ENCODE measurements around the gene MBNL2.

- no peak for TF ChIP-seq CTCF (IDR thresholded peaks at IDR 0.05; ENCODE audit: low read length)
- TF ChIP-seq EZH2 (optimal IDR thresholded peaks at IDR 0.05; ENCODE audit: low read depth, low read length): no peak
These were observed 53.8 kb downstream of the MBNL2 start for GRCh38 chr13:97275776-97276501.

Measured in MM.1S (cell line).